Psoas muscle (tissue), 8 donors: ENCODE measurements around the gene USP48. TPM values are rescaled to one million over a fixed set of nuclear protein-coding genes. Genes with fewer than 3 reads are reported as not detected.
"Not testable (repeated sequence)": the region's sequence is repeated elsewhere in the genome, so short reads cannot be mapped to it uniquely, and the experiment has no call there.

Experiments
- ATAC-seq, 4 donors: fragments of 200-7000 bp; cut with Tn5 transposase; one replicate each; pipeline ENCODE4 v1.9.1; 2020; ENCODE audit warnings: moderate library complexity in 3 of 4, mild to moderate bottlenecking in 2 of 4
- DNase-seq, 2 donors: peaks; one replicate each; pipeline ENCODE4 v3.0.0-alpha.2; 2020
- H3K27ac ChIP-seq: fragments of 200-600 bp; one replicate; pipeline ENCODE4 v1.8.0; 2022
- H3K27me3 ChIP-seq, 3 donors: fragments of 200-600 bp in 1 of 3; one replicate each; pipeline versions ENCODE4 v1.6.1 to v1.8.0; 2013 to 2022; ENCODE audit warnings: low read length in 2 of 3, mild to moderate bottlenecking in 2 of 3, moderate library complexity in 1 of 3; ENCODE audit not compliant: insufficient read depth in 3 of 3
- H3K36me3 ChIP-seq, 2 donors: fragments of 200-600 bp in 1 of 2; one replicate each; pipeline versions ENCODE4 v1.6.1 to v1.8.0; 2013 to 2022; ENCODE audit warnings: low read depth in 1 of 2, mild to moderate bottlenecking in 1 of 2, moderate library complexity in 1 of 2; ENCODE audit not compliant: insufficient read depth in 1 of 2
- H3K4me1 ChIP-seq: fragments of 200-600 bp; one replicate; pipeline ENCODE4 v1.8.0; 2022
- H3K4me3 ChIP-seq: fragments of 200-600 bp; one replicate; pipeline ENCODE4 v1.8.0; 2022; ENCODE audit warnings: mild to moderate bottlenecking
- H3K9me3 ChIP-seq: fragments of 200-600 bp; one replicate; pipeline ENCODE4 v1.8.0; 2022
- CTCF ChIP-seq: fragments of 200-600 bp; IDR thresholded peaks from one replicate; pipeline ENCODE4 v1.8.0; 2022; ENCODE audit warnings: antibody characterized with exemption
- WGBS, 3 donors: extraction: QIAGEN DNeasy Blood & Tissue Kit; methylation state at CpG; one replicate each; pipeline versions ENCODE4 v1.1.6 to v1.1.7; 2013; 5-methylcytosine and 5-hydroxymethylcytosine counted together
- intact Hi-C, 2 donors: fragments of 100-400 bp; cut with DNase I; formaldehyde crosslinking; loops; one replicate each; pipeline versions ENCODE4 v1.11.0 to v1.14.2; 2022
- polyA plus RNA-seq, 3 donors: library from polyadenylated mRNA; stranded (reverse); fragments of 200-250 nt; gene quantifications; one replicate each; pipeline ENCODE4 v1.2.3, GENCODE V29; 2013
- total RNA-seq, 4 donors: library from RNA; stranded (reverse); fragmentation: NEBNext Ultra II Directional in 2 of 4; extraction: Animal tissue kit (Norgen Biotek cat#: 25700) in 2 of 4; gene quantifications; one replicate each; pipeline versions ENCODE4 v1.2.1 to v1.2.4, GENCODE V29; 2021 to 2023
- donor health status: healthy with polysubstance abuse.
- donor health status: DM: no; HTN: no; CAD: no; lungs with moderate emphysema.
- donor health status: Bipolar disorder and iron deficiency.
- donor health status: healthy.
- donor health status: DM: yes; HTN: yes; CAD: no.
- donor health status: DM: no; HTN: no; CAD: no.
- donor health status: DM: no; HTN: no; CAD: no.
- donor health status: DM: yes; HTN: yes; CAD: no.

USP48 gene
- total and polyA plus RNA-seq, 7 donors, result 9.7 to 35.9 (median 20.3) TPM

GRCh38 chr1:21775985-21776562 is 6.9 kb downstream of the USP48 start:
- no peak overlapping the region for H3K27ac ChIP-seq
- ATAC-seq, result no peak
- no peaks in the 10 kb centered on the region for H3K36me3 ChIP-seq
- TF ChIP-seq CTCF, result no peak
- peaks cover 5% of the 10 kb centered on the region for H3K4me1 ChIP-seq
- H3K27me3 ChIP-seq, result no peaks in the 10 kb centered on the region
- H3K4me3 ChIP-seq, result no peak overlapping the region
- intact Hi-C loops, result no loop called here
- no peaks in the 10 kb centered on the region for H3K9me3 ChIP-seq
- DNase-seq, result no peak

- no peaks in the 10 kb centered on the region for H3K36me3 ChIP-seq
- no peak for TF ChIP-seq CTCF
- ATAC-seq (no peak), DNase-seq (no peak)
- H3K9me3 ChIP-seq, result no peaks in the 10 kb centered on the region
- intact Hi-C loops, result no loop called here
- no peaks in the 10 kb centered on the region for H3K27me3 ChIP-seq
- H3K4me3 ChIP-seq, result no peak overlapping the region
- H3K4me1 ChIP-seq, result peaks cover 5% of the 10 kb centered on the region
- H3K27ac ChIP-seq, result no peak overlapping the region
- WGBS, 3 donors, result 44 to 56% (median 46%) methylated on average over 2 of the region's 2 CpGs
Measured at GRCh38 chr1:21775550-21775914, 7.4 kb downstream of the USP48 start.

- no peak for TF ChIP-seq CTCF
- no peak for ATAC-seq
- WGBS, 3 donors, result 90 to 94% (median 92%) methylated on average over 15 of the region's 15 CpGs
- Histone ChIP-seq H3K4me3 (no peak overlapping the region), H3K36me3 (no peaks in the 10 kb centered on the region), H3K27me3 (no peaks in the 10 kb centered on the region), H3K9me3 (no peaks in the 10 kb centered on the region), H3K27ac (no peak overlapping the region), H3K4me1 (peaks cover 5% of the 10 kb centered on the region)
- intact Hi-C loops, result no loop called here
- DNase-seq, result no peak
Measured at GRCh38 chr1:21774835-21775549, 8.0 kb downstream of the USP48 start.

GRCh38 chr1:21773585-21773984 is 9.4 kb downstream of the USP48 start:
- ATAC-seq, result no peak
- no peak for DNase-seq
- peaks cover 5% of the 10 kb centered on the region for H3K4me1 ChIP-seq
- no peaks in the 10 kb centered on the region for H3K27me3 ChIP-seq
- no peak overlapping the region for H3K27ac ChIP-seq
- intact Hi-C loops, result no loop called here
- TF ChIP-seq CTCF, result no peak
- no peaks in the 10 kb centered on the region for H3K9me3 ChIP-seq
- no peaks in the 10 kb centered on the region for H3K36me3 ChIP-seq
- H3K4me3 ChIP-seq, result no peak overlapping the region
- WGBS, 3 donors, result 68 to 82% (median 71%) methylated on average over 3 of the region's 3 CpGs

- intact Hi-C loops, H3K27ac ChIP-seq, H3K4me3 ChIP-seq, H3K27me3 ChIP-seq, ATAC-seq, H3K4me1 ChIP-seq, DNase-seq, H3K36me3 ChIP-seq, H3K9me3 ChIP-seq: not testable (repeated sequence)
- WGBS, 3 donors, result 80 to 97% (median 88%) methylated on average over 9 to 10 of the region's 10 CpGs
Measured at GRCh38 chr1:21771672-21772071, 11.3 kb downstream of the USP48 start.

GRCh38 chr1:21770602-21771001 is 12.3 kb downstream of the USP48 start:
- WGBS, 3 donors, result 94 to 97% (median 96%) methylated on average over 9 of the region's 9 CpGs

More at GRCh38 chr1:21770602-21771001, 12.3 kb downstream of the USP48 start:
- H3K27ac ChIP-seq, H3K36me3 ChIP-seq, ATAC-seq, H3K27me3 ChIP-seq, H3K9me3 ChIP-seq, H3K4me3 ChIP-seq, intact Hi-C loops, DNase-seq, H3K4me1 ChIP-seq: not testable (repeated sequence)
